IPS-15b (cell line): ENCODE data around the gene PSMB11.

Experiments used
- H3K27me3 ChIP-seq: one replicate; pipeline ENCODE4 v1.6.1; 2013; ENCODE audit warnings: low read length; ENCODE audit not compliant: control insufficient read depth, insufficient read depth
- H3K36me3 ChIP-seq: one replicate; pipeline ENCODE4 v1.6.1; 2013; ENCODE audit warnings: low read length; ENCODE audit not compliant: control insufficient read depth, insufficient read depth
- H3K4me1 ChIP-seq: one replicate; pipeline ENCODE4 v1.6.1; 2013; ENCODE audit warnings: mild to moderate bottlenecking, low read length; ENCODE audit not compliant: control insufficient read depth, insufficient read depth
- H3K4me3 ChIP-seq: one replicate; pipeline ENCODE4 v1.5.1; 2013; ENCODE audit warnings: low read depth, low read length
- H3K9ac ChIP-seq: one replicate; pipeline ENCODE4 v1.6.1; 2013; ENCODE audit warnings: low read depth, mild to moderate bottlenecking, low read length
- H3K9me3 ChIP-seq: one replicate; pipeline ENCODE4 v1.6.1; 2013; ENCODE audit warnings: mild to moderate bottlenecking, low read length; ENCODE audit not compliant: control insufficient read depth, insufficient read depth

The PSMB11 gene

DNA sequence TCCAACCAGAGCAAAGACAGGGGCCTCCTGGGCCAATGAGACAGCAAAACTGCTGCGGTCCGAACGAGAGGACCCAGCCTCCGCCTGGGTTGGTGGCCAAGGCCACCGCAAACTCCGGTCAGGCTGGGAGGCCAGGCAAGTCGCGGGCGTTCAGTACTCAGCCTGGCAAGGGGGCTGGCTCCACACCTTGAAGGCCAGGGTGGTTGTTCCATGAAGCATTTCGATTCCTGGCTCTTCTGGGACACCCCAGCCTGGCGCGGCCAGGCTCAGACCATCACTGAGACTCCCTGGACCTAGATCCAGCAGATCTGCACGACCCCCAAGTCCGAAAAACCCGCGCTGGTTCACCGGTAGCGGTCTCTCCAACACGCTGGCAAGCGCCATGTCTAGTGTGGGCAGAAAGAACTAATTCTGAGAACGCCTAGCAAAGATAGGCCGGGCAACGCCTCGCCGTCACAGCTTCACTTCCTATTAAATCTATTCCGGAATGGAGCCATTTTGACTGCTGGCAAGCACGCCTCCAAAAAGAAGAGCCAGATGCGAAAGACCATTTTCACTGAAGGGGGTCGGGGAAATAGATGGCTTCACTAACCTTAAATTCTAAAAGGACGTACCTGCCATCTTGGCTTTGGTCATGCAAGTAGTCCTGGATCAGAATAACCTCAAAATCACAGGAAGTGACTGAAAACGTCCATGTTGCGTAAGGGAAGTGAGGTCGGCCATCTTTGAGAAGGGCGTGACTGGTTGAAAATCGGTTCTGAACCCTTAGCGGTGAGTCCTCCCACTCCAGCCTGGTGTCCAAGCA lies 7.3 kb upstream of the PSMB11 start, which contains the start of gene PSMB5:
TSS of gene PSMB5 (minus strand) at position 403 of the 805 bp plus-strand sequence. CDS start at position 384, 19 bp downstream.
- Histone ChIP-seq H3K4me1 (peaks cover 10% of the 10 kb centered on the region), H3K9ac (peak within 1 kb of the TSS; percentile 99), H3K9me3 (no peaks in the 10 kb centered on the region), H3K27me3 (no peaks in the 10 kb centered on the region), H3K36me3 (peaks cover 20% of the 10 kb centered on the region), H3K4me3 (peak within 1 kb of the TSS; percentile 96)

DNA sequence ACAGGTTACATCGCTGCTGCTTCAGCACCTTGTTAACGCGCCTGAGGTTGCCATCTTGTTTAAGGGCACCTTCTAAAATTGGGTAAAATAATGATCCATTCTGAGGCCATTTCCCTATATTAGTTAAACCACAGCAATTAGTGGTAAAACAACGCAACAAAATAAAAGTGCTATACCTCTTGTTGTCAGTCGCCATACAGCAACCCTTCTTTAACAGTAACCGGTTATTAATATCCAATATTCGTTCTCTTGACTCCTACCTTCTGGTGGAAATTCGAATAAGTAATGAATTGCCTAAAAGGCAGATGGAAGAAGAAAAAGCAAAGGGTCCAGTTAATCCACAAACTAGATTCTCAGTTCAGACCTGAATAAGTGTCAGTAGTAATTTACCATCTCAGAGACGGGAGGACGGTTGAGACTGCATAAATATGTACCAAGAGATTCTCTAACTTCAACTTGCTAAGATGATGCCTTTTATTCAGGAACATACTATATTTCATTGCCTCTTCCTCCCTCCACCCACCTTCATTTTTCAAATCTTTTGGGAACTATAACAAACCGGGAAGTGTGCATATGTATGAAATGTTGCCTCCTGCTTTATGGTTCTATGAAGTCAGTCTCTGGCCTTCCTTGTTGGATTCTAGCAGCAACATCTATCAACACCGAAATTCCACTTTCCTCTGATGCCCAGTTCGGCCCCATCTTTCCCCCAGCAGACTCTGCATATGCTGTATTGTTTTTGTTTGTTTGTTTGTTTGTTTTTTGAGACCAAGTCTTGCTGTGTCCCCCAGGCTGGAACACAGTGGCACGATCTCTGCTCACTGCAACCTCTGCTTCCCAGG lies 6.5 kb upstream of the PSMB11 start:
- Histone ChIP-seq H3K9me3 (no peaks in the 10 kb centered on the region), H3K27me3 (no peaks in the 10 kb centered on the region), H3K36me3 (peaks cover 17% of the 10 kb centered on the region), H3K9ac (no peak overlapping the region), H3K4me1 (peaks cover 10% of the 10 kb centered on the region), H3K4me3 (peak overlapping the region; percentile 96)

DNA sequence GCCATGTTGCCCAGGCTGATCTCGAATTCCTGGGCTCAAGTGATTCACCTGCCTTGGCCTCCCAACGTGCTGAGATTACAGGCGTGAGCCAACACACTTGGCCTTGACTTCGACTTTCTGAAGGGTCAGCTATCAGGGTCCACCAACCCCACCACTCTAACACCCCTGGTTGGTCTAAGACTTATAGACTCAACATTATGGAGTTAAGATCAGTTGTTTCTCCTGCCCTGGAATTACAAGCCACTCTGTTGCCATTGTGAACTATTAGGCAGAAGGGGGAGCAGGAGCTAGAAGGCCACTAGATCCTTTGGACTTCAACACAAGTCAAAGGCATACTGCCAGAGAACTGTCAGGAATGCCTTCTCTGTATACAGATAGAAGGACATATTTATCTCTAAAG lies 1.9 kb upstream of the PSMB11 start:
- H3K9me3 ChIP-seq, result no peaks in the 10 kb centered on the region
- H3K4me1 ChIP-seq, result peaks cover 5% of the 10 kb centered on the region
- no peaks in the 10 kb centered on the region for H3K36me3 ChIP-seq
- H3K4me3 ChIP-seq, result no peak overlapping the region
- no peak overlapping the region for H3K9ac ChIP-seq
- H3K27me3 ChIP-seq, result no peaks in the 10 kb centered on the region

DNA sequence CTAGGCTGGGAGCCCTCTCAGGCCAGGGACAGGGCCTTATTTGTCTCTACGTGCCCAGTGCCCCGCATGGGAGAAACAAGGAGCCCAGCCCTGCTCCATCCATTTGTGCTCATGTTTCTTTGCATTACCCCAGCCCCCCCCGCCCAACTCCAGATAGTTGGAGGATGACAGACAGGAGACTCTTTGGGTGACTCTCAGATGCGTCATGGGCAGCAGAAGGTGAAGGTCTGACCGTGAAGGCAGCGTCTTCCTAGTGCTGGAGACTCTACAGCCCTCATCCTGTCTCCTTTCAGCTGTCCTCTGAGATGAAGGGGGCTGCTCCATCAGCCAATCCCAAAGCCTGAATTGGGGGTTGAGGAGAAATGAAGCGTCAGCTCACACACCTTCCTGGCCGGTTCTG lies 283 bp upstream of the PSMB11 start:
- Histone ChIP-seq H3K9me3 (no peaks in the 10 kb centered on the region), H3K27me3 (no peaks in the 10 kb centered on the region), H3K9ac (no peak overlapping the region), H3K36me3 (no peaks in the 10 kb centered on the region), H3K4me1 (no peaks in the 10 kb centered on the region), H3K4me3 (no peak overlapping the region)

DNA sequence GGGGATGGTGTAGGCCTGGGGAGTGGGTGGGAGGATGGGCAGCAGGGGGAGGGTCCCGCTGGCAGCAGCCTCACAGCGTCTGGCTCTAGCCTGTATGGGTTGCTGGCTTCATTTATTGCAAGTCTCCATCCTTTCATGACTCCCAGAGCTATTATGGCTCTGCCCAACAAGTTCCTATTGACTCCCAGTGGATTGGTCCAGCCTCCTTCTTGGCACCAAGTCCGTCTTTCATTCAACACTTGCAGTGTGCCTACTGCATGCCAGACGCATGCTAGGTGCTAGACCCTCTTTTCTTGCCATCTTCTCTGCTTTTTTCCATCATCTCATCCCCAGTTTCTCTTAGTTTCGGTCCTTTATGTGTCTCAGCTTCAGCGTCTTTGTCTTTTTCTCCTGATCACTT lies 1.1 kb downstream of the PSMB11 start:
- no peaks in the 10 kb centered on the region for H3K4me1 ChIP-seq
- H3K27me3 ChIP-seq, result no peaks in the 10 kb centered on the region
- no peaks in the 10 kb centered on the region for H3K36me3 ChIP-seq
- H3K4me3 ChIP-seq, result no peak overlapping the region
- no peaks in the 10 kb centered on the region for H3K9me3 ChIP-seq
- no peak overlapping the region for H3K9ac ChIP-seq

DNA sequence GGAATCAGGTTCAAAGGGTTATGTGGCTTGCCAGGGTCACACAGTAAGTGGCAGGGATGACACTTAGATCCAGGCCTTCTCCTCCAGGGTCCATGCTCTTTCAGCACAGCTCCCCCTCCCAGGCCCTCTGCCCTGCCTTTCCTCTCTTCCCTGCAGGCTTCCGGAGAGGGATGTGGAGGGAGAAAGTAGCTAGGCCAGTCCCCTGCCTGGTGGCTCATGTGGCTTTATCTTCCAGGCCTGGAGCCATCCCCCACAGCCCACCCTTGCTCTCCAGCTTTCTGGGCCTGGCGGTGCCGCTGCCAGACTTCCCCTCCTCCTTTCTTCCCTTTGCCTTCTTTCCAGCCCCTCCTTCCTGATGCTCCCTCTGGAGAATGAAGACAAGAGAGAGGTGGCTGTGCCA lies 1.7 kb downstream of the PSMB11 start:
- Histone ChIP-seq H3K4me1 (no peaks in the 10 kb centered on the region), H3K27me3 (no peaks in the 10 kb centered on the region), H3K4me3 (no peak overlapping the region), H3K9me3 (no peaks in the 10 kb centered on the region), H3K36me3 (no peaks in the 10 kb centered on the region), H3K9ac (no peak overlapping the region)

DNA sequence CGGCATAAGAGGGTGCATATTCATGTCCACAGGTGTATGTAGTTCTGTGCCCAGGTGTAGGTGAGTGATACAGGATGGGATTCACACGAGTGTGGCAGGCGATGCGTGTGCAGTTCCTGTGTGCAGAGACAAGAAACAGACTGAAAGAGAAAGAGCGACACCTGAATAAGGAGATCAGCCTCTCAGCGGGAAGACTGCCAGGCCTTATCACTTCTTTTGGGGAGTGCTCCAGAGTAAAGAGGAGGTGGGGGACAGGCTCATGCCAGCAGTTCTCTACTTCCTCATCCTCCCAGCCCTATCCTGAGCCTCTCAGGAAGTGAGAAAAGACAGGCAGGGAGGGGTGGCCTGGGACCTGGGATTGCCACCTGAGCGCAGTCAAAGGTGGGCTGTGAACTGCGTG lies 2.8 kb downstream of the PSMB11 start:
- H3K4me1 ChIP-seq, result no peaks in the 10 kb centered on the region
- H3K9me3 ChIP-seq, result no peaks in the 10 kb centered on the region
- no peaks in the 10 kb centered on the region for H3K27me3 ChIP-seq
- H3K4me3 ChIP-seq, result no peak overlapping the region
- no peak overlapping the region for H3K9ac ChIP-seq
- peaks cover 5% of the 10 kb centered on the region for H3K36me3 ChIP-seq

DNA sequence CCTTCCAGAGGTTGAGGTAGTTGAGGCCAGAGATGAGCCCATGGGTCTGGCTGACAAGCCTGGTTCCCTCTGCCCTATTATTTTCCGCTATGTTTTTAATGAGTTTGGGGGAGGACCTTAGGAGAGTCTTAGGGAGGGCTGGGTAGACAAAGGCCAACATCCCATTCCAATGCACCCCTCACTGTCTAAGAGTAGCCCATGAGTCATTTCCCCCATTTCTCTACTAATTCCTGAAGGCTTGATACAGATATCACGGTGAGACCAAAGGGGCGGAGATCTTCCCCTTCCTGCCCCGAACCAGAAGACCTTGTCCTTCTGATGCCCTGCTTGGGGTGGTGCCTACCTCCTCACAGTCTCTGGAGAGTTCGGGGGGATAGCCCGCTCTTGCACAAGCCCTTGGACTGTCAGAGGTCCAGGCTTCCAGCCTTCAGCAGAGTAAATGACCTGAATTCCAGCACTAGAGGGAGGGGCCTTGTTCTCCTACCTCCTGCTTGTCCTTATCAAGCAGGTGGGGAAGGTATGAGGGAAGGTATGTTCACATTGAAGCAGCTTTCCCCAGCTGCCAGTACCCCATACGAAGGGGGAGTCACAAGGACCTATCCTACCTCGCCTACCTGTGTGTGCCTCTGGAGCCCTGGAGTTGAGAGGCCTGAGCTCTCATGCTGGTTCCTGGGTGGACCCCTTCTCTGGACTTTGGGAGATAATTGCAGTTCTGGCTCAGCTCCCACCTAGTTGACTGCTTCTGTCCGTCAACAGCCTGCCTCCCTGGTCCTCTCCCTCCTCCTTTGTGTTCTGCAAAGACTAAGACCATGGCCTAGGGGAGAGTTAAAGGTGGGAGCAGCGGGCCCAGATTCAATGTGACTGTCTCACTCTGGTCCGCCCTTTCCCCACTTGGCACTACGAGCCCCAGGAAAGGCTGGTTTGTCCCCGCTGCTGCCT lies 3.7 kb downstream of the PSMB11 start:
- Histone ChIP-seq H3K9ac (no peak overlapping the region), H3K27me3 (no peaks in the 10 kb centered on the region)

DNA sequence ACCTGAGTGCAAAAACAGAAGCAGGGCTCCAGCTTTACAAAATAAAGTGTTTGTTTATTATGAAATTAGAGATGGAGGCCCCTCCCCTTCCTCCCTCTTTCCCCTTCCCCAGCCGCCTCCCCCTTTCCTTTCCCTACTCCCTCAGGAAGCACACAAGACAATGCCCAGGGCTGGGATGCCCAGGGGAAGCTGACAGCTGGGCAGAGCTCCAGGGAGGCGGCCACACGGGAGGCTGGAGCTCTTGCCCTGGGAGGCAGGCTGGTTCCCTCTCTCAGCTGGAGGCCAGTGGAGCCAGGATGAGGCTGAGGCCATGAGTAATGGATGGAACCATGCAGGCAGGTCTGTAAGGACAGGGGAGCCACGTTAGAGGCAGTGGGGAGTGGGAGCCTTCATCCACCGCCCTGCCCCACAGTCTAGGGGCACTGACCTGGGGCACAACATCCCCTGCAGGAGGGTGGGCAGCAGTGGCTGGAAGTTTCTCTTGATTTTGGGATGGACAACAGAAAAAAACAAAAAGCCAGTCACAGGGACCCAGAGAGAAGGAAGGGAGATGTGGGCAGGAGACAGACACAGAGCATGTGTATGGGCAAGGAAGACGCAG lies 5.1 kb downstream of the PSMB11 start:
- Histone ChIP-seq H3K27me3 (no peaks in the 10 kb centered on the region), H3K9ac (no peak overlapping the region), H3K36me3 (peaks cover 5% of the 10 kb centered on the region), H3K4me1 (no peaks in the 10 kb centered on the region), H3K9me3 (no peaks in the 10 kb centered on the region), H3K4me3 (no peak overlapping the region)

More for the DNA sequence above, 3.7 kb downstream of the PSMB11 start:
- H3K4me1 ChIP-seq, result no peaks in the 10 kb centered on the region
- H3K4me3 ChIP-seq, result no peak overlapping the region
- peaks cover 5% of the 10 kb centered on the region for H3K36me3 ChIP-seq
- no peaks in the 10 kb centered on the region for H3K9me3 ChIP-seq

DNA sequence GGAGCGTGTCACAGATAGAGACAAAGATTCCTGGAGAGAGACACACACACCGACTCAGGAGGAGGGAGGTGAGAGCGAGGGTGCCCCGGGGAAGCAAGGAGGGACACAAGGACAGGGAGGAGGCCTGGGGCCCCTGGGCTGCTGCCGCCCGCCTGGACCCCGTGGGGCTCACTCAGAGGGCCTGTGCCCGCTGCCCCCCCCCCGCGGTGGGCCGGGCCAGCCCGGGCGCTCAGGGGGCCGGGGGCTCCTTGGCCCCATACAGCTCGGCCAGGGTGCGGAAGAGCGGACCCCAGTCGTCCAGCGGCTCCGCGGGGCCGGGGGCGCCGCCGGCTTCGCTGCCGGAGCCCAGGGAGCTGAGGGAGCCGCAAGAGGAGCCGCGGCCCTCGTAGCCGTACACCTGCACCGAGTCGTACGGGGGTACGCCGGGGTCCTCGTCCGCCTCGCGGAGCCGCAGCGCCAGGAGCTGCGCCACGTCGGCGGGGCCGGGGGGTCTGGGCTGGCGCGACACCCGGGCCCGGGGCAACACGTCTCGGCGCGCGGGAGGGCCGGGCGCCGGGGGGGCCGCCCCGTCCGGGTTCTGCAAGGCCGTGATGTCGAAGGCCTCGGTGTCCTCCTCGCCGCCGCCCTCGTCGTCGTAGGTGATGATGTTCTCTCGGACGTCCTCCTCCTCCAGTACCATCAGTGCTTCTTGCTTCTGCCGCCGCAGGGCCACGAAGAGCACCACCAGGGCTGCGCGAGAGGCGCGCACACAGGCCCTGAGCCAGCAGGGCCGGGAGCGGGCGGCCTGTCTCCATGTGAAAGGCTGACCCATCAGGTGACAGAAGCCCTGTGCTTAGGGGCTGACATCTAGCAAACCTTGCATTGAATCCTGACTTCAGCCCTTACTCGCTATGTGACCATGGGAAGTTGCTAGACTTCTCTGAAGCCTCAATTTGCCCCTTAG lies 6.0 kb downstream of the PSMB11 start:
- Histone ChIP-seq H3K27me3 (no peaks in the 10 kb centered on the region), H3K9ac (no peak overlapping the region), H3K4me3 (no peak overlapping the region), H3K36me3 (peaks cover 5% of the 10 kb centered on the region), H3K4me1 (no peaks in the 10 kb centered on the region), H3K9me3 (no peaks in the 10 kb centered on the region)
